ENCODE results near the gene IFITM10.
"Not testable (repeated sequence)": the region's sequence is repeated elsewhere in the genome, so short reads cannot be mapped to it uniquely, and the experiment has no call there.

DNA sequence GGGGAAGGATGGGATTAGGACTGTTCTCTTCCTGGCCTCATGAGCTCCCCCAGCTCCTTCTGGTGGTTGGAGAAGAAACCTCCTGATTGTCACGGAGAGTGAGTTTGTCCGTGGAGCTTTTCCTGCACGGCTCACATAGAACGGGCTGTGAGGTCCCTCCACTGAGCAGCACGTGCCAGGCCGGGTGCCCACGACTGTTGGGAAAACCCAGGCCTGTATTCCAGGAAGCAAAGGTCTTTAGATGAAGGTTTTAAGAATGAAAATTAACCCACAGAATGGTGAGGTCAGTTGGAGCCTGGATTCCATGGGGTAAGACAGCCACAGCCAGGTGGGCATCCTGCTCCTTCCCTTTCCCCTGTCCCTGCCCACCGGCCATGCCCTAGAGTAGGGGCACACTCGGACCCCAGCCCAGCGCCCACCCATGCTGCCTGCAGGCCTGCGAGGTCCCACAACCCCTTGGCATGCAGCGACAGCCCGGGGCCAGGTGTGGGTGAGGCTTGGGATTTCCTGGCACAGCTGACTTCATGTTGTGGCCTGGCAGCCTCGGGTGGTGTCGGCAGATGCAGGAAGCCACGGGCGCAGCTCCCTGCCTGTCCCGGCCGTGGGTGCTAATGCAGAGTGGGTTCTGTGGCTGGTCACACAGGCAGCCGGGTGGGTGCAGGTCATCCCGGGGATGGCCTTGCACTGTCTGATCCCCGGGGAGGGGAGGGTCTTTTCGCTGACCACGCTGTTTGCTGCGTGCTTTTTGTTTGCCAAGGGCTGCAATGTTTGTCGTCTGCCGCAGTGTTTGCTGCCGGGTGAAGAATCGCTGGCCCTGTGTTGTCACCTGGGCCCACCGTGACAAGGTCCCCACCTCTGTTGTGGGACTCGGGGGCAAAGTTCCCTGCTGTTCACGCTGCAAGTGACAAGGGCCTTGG is 60.9 kb downstream of the IFITM10 start:
- TF ChIP-seq YY1 (IDR thresholded peaks at IDR 0.05; ENCODE audit: insufficient read depth, insufficient read length); SUZ12 (IDR thresholded peaks at IDR 0.05; ENCODE audit: extremely low read depth, insufficient read depth, insufficient read length); ZNF274 (IDR thresholded peaks at IDR 0.05; ENCODE audit: low read depth, low read length): not testable (repeated sequence)
